Left ventricle myocardium superior (tissue), 1 donor: ENCODE results near the gene ANO10. TPM values are rescaled to one million over a fixed set of nuclear protein-coding genes. Genes with fewer than 3 reads are reported as not detected.

Experiments used
- ATAC-seq: fragments of 200-7000 bp; cut with Tn5 transposase; one replicate; pipeline ENCODE4 v1.9.1; 2020; ENCODE audit warnings: mild to moderate bottlenecking, moderate library complexity
- DNase-seq: peaks from one replicate; pipeline ENCODE4 v3.0.0-alpha.2; 2020
- intact Hi-C: fragments of 100-400 bp; cut with micrococcal nuclease; formaldehyde crosslinking; loops from one replicate; pipeline ENCODE4 v1.11.0; 2022
- total RNA-seq: library from RNA; stranded (reverse); fragmentation: NEBNext Ultra II Directional; extraction: Animal tissue kit (Norgen Biotek cat#: 25700); gene quantifications from one replicate; pipeline ENCODE4 v1.2.1, GENCODE V29; 2021
- donor health status: DM: no; HTN: yes; CAD: no; lungs with severe emphysema.

Gene ANO10
- total RNA-seq, 1 donor from 2014 or later, result 10.5 TPM

DNA sequence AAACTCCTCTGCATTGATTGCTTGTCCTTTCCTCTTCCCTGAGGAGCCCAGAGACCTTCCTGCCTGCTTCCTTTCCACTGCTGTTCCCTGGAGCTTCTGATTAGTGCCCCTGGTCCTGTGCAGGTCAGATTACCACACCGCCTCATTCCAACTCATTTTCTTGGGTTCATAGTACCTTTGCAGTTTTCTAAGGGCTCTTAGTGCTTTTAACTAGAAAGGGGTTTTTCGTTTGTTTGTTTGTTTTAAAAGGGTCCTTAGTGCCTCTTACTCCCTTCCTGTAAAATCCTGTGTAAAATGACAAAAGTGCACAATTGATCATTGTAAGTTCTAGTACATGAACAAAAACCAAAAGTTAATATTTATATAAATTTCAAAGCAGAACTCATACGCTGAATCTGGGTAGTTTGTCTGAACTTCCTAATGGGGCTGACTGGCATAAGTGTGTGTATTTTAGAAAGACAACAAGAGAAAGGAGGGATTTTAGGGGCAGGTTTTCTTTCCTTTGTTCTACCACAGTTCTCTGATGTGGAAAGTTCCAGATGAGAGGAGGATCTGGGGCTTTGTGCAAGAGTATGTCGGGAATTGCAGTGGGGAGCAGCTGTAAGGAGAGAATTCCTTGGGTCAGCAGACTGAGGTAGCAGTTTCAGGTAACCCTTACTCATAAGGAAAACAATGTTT is 304.9 kb downstream of the ANO10 start:
- no peak for ATAC-seq
- intact Hi-C loops, result no loop called here

More for the DNA sequence above, 304.9 kb downstream of the ANO10 start:
- DNase-seq, result no peak

Other genes starting within 250 kb of the ANO10 start
- gene ABHD5, start 68.9 kb upstream of the ANO10 start, total RNA-seq, result 26.3 TPM